ENCODE measurements around the gene ACSL5.
"Not testable (repeated sequence)": the region's sequence is repeated elsewhere in the genome, so short reads cannot be mapped to it uniquely, and the experiment has no call there.

The ACSL5 gene

DNA sequence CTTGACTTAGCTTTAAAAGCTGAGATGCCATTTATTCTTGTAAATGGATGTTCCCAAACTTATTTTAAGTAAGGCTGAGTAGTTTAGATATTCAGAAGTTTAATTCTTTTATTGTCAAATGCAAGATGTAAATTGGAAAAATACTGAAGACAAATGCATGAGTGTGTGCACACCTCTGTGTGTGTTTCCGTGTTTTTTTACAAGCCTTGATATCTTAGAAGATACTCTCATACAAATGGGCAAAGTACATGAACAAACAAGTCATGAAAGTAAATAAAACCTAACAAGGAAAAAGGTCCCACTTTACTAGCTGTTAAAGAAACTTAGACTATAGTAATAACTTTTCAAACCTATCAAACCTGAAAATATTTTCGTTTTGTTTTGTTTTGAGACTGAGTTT, 29.0 kb downstream of the ACSL5 start:
- no peak for DNase-seq
- intact Hi-C loops (cut with DNase I), result no loop called here

DNA sequence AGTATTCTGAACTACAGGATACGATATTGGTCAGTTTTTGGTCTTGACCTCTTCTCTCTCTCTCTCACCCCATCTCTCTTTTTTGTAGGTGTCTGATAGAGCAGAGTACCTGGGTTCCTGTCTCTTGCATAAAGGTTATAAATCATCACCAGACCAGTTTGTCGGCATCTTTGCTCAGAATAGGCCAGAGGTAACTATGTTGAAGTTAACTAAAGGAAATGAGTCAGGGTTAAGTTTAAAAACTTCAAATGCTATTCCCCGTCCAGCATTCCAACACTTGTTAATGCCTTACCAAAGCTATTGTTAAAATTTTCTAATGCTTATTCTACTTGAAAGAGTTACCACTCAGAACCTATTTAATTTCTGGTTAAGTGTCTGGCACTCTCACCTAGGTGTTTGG, 30.7 kb downstream of the ACSL5 start:
- intact Hi-C loops (cut with DNase I), result no loop called here
- no peak for DNase-seq

DNA sequence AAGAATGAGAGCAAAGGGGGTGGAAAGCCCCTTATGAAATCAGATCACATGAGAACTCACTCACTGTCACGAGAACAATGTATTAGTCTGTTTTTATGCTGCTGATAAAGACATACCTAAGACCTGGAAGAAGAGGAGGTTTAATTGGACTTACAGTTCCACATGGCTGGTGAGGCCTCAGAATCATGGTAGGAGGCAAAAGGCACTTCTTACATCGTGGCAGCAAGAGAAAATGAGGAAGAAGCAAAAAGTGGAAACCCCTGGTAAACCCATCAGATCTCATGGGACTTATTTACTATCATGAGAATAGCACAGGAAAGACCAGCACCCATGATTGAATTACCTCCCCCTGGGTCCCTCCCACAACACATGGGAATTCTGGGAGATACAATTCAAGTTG, 32.9 kb downstream of the ACSL5 start:
- intact Hi-C loops (cut with DNase I); DNase-seq: not testable (repeated sequence)

DNA sequence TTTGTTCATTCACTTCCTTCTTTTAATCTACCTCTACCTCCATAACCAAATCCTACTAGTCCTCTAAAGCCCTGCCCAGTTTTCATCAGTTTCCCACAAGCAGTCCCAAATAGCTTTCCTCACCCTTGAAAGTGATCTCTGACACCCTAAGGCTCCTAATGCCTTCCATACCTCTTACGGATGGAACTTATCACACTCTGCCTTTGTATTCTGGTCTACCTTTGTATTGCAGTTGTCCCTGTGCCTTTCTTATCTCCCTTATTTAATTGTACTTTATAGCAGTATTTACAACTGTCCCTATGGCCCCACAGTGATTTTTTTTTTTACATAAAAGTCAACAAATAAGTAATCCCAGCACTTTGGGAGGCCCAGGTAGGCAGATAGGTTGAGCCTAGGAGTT, 33.8 kb downstream of the ACSL5 start:
- intact Hi-C loops (cut with DNase I), result no loop called here
- no peak for DNase-seq

DNA sequence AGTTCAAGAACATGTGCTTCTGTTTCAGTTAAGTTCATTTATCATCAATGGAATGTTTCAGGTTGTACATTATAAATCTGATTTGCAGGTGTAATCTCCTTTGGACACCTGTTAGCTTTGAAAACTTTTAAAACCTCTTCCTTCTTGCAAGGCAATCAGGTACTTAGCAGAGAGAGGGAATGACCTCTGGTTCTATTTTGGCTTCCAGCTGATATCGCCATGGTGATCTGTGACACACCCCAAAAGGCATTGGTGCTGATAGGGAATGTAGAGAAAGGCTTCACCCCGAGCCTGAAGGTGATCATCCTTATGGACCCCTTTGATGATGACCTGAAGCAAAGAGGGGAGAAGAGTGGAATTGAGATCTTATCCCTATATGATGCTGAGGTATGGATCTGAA, 35.4 kb downstream of the ACSL5 start:
- intact Hi-C loops (cut with DNase I), result no loop called here
- no peak for DNase-seq

DNA sequence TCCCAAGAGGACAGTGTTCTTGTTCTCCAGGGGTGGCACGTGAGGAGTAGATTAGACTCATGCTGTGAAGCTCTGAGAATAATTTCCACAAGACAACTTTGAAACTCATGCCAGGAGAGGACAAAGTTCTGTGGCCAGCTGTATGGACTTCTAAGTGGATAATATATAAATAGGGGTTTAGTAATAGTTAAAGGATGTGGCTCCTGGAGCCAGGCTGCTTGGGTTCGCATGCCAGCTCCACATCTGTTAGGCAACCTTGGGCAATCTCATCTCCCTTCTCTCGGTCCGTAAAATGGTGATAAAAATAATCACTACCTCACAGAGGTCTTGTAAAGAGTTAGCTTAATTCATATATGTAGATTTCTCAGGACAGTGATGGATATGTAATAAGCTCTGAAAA, 35.8 kb downstream of the ACSL5 start:
- intact Hi-C loops (cut with DNase I), result no loop called here
- no peak for DNase-seq

DNA sequence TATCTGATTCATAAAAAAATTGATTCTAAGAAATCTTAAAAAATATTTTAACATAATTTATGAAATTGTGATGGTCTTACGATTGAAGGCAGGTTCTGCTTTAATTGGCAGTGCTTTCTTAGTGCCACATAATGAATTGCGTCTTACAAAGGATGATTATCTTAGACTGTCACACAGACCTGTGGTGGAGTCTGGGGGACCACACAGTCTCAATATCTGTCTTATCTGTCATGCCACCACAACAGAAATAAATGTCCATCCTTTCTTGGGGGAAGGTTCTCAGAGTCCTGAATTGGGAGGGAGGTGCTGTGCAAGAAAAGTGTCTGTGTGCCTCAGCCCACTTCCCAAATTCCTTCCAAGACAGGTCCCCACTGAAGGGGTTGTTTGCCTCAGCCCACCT, 38.8 kb downstream of the ACSL5 start:
- intact Hi-C loops (cut with DNase I), result no loop called here
- DNase-seq, result no peak

DNA sequence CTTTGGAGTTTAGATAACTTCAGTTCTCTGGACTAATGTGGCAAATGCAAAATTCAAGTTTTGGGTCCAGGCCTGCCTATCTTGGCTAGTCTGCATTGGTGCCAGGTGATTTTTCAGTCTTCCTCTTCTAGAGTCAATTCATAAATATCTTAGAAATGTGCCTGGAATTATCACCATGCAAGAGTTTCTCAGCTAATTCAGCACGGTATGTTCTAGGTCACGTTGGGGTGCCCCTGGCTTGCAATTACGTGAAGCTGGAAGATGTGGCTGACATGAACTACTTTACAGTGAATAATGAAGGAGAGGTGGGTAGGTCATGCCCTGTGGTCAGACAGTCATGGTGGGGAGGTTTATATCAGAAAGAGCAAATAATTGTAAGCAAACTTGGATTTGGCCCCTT, 47.8 kb downstream of the ACSL5 start:
- no peak for DNase-seq
- intact Hi-C loops (cut with DNase I), result no loop called here

DNA sequence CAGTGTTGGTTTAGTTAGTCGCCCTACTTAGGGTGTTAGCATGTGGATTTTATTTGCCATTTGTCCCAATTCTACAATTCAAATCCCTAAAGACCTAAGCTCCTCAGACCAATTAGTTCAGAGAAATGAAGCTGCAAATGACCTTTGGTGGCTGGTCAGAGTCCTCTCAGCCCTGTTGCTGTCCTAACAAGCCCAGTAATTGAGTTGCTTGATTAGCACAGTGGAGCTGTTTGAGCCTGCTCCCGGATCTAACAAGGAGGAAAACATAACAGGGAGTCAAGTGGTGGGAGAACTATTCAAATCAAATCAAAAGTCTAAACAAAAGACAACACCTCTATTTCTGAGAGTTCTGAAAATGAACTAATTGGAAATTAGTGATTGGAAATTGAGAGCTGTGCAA, 50.7 kb downstream of the ACSL5 start:
- intact Hi-C loops (cut with DNase I), result no loop called here
- DNase-seq, result no peak

DNA sequence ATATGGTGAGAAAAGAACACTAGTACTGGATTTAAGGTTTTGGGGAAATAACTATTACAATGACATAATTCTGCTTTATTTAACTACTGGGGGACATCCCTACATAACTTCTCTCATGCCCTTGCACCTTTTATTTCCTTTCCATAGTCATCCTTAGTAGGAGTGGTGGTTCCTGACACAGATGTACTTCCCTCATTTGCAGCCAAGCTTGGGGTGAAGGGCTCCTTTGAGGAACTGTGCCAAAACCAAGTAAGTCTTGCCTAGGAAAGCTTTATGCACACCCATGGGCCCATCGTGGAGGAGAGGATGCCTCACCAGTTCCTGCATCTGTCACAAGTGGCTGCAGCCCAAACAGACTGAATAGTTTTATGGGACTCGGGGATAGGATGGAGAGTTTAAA, 52.2 kb downstream of the ACSL5 start:
- intact Hi-C loops (cut with DNase I), result no loop called here
- no peak for DNase-seq

DNA sequence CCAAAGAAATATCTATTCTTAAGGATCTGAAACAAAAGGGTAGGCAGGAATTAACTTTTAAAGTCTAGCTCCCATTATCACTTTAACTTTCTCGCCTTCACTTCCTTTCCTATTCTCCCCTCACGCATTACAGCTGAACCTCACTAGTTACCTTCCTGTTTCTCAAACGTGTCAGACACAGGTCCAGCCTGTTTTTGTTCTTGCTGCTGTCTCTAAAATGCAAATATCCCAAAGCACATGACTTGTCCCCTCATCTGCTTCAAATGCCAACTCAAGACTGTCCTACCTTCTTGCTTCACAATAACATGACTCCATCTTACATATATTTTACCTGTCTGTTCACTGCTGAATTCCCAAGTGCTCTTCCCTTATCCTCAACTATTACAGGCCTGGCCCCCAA, 55.2 kb downstream of the ACSL5 start:
- no peak for DNase-seq
- intact Hi-C loops (cut with DNase I), result no loop called here

DNA sequence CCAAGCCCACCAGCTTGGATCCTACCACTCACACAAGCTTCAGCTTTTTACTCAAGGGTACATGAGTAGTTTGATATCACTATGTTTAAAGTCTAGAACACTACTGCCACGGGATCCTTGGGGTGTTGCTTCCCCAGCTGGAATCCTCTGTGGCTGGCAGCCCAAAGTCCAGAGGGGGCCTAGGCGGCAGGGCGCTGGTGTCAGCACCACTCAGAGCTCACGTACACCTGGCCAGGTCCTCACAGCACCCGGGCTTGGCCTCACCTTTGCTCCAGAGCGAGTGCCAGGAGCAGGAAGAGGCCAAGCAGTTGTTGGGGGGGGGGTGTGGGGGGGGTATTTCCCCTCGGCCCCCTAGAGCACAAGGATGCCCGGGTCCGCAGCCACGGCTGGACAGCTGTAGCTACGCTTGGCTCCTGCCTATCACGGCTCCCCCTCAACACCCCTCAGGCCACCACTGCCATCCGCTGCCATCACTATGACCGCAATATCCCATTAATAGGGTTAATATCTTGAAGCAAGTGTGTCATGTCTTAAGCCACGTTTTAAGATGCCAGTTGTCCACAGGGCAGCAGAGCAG, 55.8 kb downstream of the ACSL5 start:
- no peak for DNase-seq
- intact Hi-C loops (cut with DNase I), result no loop called here

DNA sequence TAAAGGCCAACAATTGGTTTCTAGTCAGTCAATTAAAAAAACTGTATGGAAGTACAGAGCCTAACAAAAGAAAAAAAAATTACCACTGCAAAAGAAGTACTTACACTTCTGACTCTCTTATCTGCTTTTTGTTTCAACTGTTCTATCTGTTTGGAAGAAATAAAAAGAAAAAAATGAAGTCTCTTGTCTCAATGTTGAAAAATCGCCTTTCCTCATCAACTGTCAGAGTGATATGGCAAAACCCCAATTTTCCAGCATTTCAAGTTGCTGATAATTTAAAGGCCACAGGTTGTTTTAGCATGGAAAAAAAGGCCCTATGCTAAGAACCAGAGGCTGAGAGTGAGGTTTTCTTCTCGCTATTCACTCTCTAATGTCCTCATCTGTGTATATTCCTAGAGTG, 59.2 kb downstream of the ACSL5 start:
- intact Hi-C loops (cut with DNase I), result no loop called here
- no peak for DNase-seq

DNA sequence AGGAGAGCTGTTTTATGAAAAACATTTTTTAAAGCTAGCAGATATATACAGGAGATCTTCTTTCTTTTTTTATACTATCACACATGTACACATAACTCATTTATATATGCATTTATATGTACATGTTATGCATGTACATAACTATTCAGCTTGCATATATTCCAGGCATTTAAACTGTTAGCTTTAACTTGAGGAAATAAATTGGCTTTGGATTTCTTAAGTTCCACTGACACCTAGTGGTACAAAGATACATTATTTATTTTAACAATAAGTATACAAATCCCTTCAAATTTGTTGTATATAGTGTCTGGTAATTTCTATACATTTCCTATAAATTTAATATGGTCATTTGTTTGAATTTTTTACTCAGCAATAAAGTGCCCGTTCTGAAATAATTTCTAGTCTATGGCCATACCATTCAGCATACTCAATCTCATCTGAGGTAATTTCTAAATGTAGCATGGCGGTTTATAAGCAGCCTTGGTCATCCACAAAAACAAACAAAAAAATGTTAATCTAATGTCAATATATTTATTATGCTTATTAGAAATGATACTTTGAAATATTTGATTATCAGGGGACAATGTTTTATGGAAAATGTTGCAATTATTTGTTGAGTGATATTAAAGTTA, 61.2 kb downstream of the ACSL5 start:
- intact Hi-C loops (cut with DNase I), result no loop called here
- no peak for DNase-seq

DNA sequence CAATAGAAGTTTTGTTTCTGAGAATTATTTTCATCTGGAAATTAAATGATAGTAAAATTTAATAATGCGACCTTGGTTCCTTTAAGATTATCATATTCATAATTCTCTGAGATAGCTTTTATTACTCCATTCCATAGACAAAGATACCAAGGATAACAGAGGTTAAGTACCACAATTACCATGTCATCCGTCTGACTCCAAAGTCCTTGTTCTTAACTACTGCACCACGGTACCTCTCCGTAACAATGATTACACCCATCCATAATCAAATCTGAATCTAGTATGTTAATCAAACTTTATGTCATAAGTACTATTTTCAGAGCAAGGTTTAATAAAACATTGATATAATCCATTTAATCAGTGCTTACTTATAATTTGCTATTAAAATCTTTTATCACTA, 64.4 kb downstream of the ACSL5 start:
- intact Hi-C loops (cut with DNase I), result no loop called here
- DNase-seq, result no peak

DNA sequence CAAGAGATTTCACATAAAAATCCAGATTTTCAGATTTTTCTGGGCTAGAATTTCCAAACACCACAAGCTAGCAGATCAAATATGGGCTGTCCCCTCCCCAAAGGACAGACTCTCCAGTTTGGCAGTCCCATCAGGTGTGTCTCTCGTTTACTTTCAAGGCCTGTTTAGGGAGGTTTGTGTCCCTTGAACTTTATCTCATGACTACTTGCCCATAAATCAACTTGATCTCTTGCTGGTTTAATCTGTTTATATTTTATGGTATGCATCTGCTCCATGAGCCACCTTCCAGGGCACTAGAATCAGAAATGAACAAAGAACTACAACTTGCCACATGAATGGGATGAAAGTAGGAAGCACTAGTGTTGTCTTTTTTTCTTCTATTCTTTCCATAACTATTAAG, 67.6 kb downstream of the ACSL5 start:
- intact Hi-C loops (cut with DNase I), result loop anchor here (10.0 kb wide), 1 partner anchor 257 kb away; the partner anchor contains the start of gene GPAM
- DNase-seq, result no peak

DNA sequence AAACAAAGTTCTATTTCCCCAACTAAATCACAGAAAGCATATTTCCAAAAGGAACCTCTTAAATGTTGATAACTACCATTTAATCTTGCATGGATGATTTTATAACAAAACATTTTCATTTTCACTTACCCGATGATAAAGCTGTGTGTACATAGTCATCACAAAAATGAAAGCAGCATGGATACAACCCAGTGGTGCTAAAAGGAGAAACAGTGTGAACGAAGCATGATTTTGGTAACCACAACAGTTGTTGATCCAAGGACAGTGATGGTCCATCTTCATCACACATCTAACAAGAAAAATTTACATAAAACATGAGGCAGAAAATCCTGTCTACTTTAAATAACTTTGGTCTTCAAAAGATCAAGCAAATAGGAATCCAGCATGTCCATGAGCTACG, 68.1 kb downstream of the ACSL5 start:
- DNase-seq, result no peak
- intact Hi-C loops (cut with DNase I), result loop anchor here (10.0 kb wide), 1 partner anchor 257 kb away; the partner anchor contains the start of gene GPAM

DNA sequence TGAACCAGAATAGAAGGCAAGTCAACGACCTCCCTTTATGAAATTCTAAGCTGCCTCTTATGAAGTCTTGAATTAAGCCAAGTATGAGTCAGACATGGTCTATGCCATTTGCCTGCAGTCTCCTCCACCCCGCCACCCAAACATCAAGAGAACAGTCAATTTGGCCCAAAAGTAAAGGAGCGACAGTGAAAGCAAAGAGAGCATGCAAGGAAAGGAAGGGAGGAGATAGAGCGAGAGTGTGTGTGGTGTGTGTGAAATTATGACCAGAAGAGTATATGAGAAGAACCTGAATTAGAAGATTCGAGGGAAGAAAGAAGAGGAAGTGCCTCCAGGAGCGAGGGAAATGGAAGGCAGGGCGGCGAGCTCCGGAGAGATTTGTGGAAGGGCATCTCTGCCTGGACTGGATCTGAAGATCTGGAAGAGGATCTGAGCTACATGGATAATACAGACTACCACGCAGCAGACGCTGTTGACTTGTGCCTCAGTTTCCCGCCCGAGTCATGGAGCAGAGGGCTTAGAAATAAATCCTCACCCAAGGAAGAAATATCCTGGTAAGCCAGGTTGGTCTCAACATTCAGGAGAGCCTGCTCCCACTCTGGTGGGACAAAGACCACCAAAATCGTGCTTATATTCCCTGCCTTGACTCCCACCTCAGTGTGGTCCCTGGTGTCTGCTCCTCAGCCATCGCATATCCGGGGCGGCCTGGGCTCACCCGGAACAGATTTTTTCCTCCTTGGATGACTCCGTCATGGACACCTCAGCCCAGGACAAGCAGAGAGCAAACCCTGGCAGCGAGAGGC, 72.3 kb downstream of the ACSL5 start:
- DNase-seq, result peak in 4 of 10 donors; percentile 7 to 67 (median 42)
- intact Hi-C loops (cut with DNase I), result loop anchor here (10.0 kb wide), 1 partner anchor 261 kb away; the partner anchor contains the start of gene GPAM

DNA sequence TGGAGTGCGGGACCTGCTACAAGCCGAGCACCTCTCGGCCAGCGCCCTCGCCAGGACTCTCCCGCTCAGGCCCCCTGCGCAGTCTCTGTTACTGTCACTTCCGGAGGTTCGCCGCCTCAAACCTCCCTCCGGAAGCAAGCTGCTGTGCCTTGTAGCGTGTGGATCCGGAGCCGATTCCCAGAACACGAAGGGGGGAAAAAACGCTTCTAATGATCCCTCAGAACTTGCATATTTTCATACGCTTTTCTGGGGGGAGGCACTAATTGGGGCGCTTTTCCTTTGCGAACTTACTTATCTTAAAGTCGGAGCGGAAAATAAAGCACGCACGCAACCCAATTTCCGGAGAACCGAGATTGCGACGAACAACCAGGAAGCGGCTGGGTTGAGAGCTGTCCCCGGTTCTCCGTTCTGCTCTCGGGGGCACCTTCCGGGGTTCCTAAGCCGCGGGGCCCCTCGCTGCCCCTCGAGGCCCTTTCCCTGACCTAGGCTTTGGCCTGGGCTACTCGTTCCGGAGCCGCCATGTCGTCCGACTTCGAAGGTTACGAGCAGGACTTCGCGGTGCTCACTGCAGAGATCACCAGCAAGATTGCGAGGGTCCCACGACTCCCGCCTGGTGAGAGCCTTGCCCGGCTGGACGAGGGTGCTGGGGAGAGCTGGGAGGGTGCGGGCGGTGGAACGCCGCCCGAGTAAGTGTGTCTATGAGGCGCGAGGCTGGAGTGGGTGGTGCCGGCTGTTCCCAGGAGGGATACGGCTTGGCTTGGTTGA, 73.1 kb downstream of the ACSL5 start, which contains the start of the genes VTI1A and ZDHHC6:
VTI1A (plus strand) TSS at position 361 of the 765 bp plus-strand sequence; CDS start at position 520, 159 bp downstream.
ZDHHC6 (minus strand) TSS at position 60 of the 765 bp plus-strand sequence. CDS start 1,478 bp downstream, outside the sequence.
- DNase-seq, result peak; percentile 77 to 97 (median 85)
- intact Hi-C loops (cut with DNase I), result loop anchor here (10.0 kb wide), 1 partner anchor 262 kb away; the partner anchor contains the start of gene GPAM

DNA sequence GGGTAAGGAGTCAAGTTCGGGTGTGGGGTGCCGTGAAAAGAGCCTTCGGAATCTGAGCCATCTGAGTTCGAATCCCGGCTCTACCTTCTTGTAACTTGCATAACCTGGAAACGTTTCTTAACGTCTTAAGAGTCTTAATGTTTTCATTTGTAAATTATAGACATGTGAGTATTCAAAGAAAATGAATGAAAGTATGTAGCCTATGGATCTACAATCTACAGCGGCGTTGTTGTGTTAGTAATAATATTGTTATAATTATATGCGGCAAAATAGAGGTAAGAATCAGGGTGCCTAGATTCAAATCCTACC, 73.7 kb downstream of the ACSL5 start:
- intact Hi-C loops (cut with DNase I), result loop anchor here (10.0 kb wide), 1 partner anchor 263 kb away; the partner anchor contains the start of gene GPAM
- no peak for DNase-seq

DNA sequence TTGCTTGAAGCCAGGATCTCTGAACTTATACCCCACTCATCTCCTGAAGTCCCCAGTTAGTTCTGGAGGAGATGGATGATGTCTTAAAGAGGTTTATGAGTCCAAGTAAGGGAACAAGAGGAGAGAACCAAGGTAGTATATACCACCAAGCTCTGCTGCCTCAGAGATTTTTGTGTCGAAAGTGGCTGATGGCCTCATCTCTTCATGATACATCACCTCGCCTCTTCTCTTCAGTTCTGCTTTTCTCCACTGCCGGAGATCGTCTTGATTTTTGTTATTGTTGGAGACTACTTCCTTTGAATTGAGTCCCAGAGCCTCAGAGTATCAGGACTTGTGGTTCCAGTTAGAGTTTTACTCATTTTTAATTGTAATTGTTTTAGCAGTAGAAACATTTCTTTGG, 75.0 kb downstream of the ACSL5 start:
- DNase-seq, result no peak
- intact Hi-C loops (cut with DNase I), result loop anchor here (10.0 kb wide), 1 partner anchor 264 kb away; the partner anchor contains the start of gene GPAM
